ENCODE data around the gene GNG2. TPM values are rescaled to one million over a fixed set of nuclear protein-coding genes. Genes with fewer than 3 reads are reported as not detected.

The GNG2 gene
- total and polyA plus RNA-seq, 2 experiments from 2014 or later, result 9.9 to 14.8 TPM

DNA sequence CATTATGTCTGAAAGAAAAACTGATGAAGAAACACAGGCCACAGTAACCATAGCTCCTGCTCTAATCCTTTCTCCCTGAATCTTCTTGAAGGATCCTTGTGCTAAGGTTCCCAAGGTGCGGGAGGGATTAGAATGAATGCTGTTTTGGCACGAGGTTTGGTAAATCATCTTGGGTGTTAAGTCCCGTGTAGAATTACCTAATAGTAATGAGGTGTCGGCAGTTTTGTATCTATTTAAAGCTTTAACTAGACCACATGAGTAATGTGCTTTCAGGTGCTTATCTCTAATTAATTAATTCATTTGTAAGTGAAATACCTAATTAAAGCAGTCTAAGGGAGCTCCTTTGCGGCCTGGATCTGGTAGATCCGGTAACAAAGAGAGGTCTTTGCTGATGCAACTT is 53.9 kb downstream of the GNG2 start (continued):
- no peak for TF ChIP-seq ZNF462 (CRISPR knock-in tag; IDR thresholded peaks at IDR 0.05)
- TF ChIP-seq ZNF114 (CRISPR knock-in tag; IDR thresholded peaks at IDR 0.05), result no peak
- no peak for TF ChIP-seq CTCF (conservative IDR thresholded peaks at IDR 0.05; ENCODE audit: low read depth in 2 of 2)
- no peak for TF ChIP-seq NANOG (IDR thresholded peaks at IDR 0.05; ENCODE audit: borderline replicate concordance)
- TF ChIP-seq REST (IDR thresholded peaks at IDR 0.05; ENCODE audit: unreplicated experiment), result no peak
- no peak for TF ChIP-seq CREB1 (CRISPR knock-in tag; IDR thresholded peaks at IDR 0.05; ENCODE audit: low read depth)
